Measurements from ENCODE around the gene COL4A1. TPM values are rescaled to one million over a fixed set of nuclear protein-coding genes. Genes with fewer than 3 reads are reported as not detected.

COL4A1 gene
- total RNA-seq, 4 donors from 2014 or later, result 278 to 618 (median 440) TPM

GRCh38 chr13:110290153-110290552, 16.8 kb downstream of the COL4A1 start:
- peaks cover 7 to 96% (median 15%) of the 10 kb centered on the region in 3 donors for H3K4me1 ChIP-seq
- no peaks in the 10 kb centered on the region for H3K9me3 ChIP-seq
- no peak for TF ChIP-seq POLR2A (IDR thresholded peaks at IDR 0.05)
- TF ChIP-seq CTCF (IDR thresholded peaks at IDR 0.05), result peak in 1 of 4 experiments; percentile 30
- H3K27ac ChIP-seq, result peak overlapping the region; percentile 22 to 82 (median 78)
- no peak for ATAC-seq
- H3K4me3 ChIP-seq, result no peak overlapping the region
- no peaks in the 10 kb centered on the region for H3K27me3 ChIP-seq
- WGBS, 2 donors (ENCODE audit: low coverage in 1 of 2), result 37 to 62% methylated on average over 10 of the region's 10 CpGs
- peaks cover 0 to 18% of the 10 kb centered on the region in 2 donors for H3K36me3 ChIP-seq

GRCh38 chr13:110289661-110290060, 17.3 kb downstream of the COL4A1 start:
- no peak overlapping the region for H3K4me3 ChIP-seq
- H3K27me3 ChIP-seq, result no peaks in the 10 kb centered on the region
- peak in 1 of 4 experiments; percentile 26 for TF ChIP-seq CTCF (IDR thresholded peaks at IDR 0.05)
- TF ChIP-seq POLR2A (IDR thresholded peaks at IDR 0.05), result no peak
- H3K36me3 ChIP-seq, result peaks cover 0 to 18% of the 10 kb centered on the region in 2 donors
- peak overlapping the region; percentile 22 to 82 (median 78) for H3K27ac ChIP-seq
- WGBS, 2 donors (ENCODE audit: low coverage in 1 of 2), result 49 to 88% methylated on average over 6 to 9 of the region's 11 CpGs
- peaks cover 9 to 96% (median 15%) of the 10 kb centered on the region in 3 donors for H3K4me1 ChIP-seq
- ATAC-seq, result no peak
- no peaks in the 10 kb centered on the region for H3K9me3 ChIP-seq

- Histone ChIP-seq H3K9me3 (no peaks in the 10 kb centered on the region), H3K36me3 (peaks cover 0 to 18% of the 10 kb centered on the region in 2 donors), H3K4me1 (peaks cover 11 to 96% (median 18%) of the 10 kb centered on the region in 3 donors), H3K27ac (peak overlapping the region in 3 of 4 donors; percentile 75 to 82 (median 81)), H3K27me3 (no peaks in the 10 kb centered on the region), H3K4me3 (no peak overlapping the region)
- WGBS, 2 donors (ENCODE audit: low coverage in 1 of 2), result 89% methylated on average over 3 to 8 of the region's 9 CpGs
- TF ChIP-seq EP300 (IDR thresholded peaks at IDR 0.05) (no peak), POLR2A (IDR thresholded peaks at IDR 0.05) (no peak), POLR2AphosphoS5 (IDR thresholded peaks at IDR 0.05) (no peak), CTCF (IDR thresholded peaks at IDR 0.05) (no peak)
- ATAC-seq, result no peak
These were observed 17.8 kb downstream of the COL4A1 start for GRCh38 chr13:110289174-110289573.

GRCh38 chr13:110286833-110287819, 19.8 kb downstream of the COL4A1 start:
- Histone ChIP-seq H3K4me3 (no peak overlapping the region), H3K36me3 (peaks cover 0 to 18% of the 10 kb centered on the region in 2 donors), H3K27ac (peak overlapping the region; percentile 9 to 82 (median 76)), H3K9me3 (no peaks in the 10 kb centered on the region), H3K4me1 (peaks cover 6 to 97% (median 23%) of the 10 kb centered on the region in 3 donors), H3K27me3 (no peaks in the 10 kb centered on the region)
- peak; percentile 23 for ATAC-seq
- 25 to 35% methylated on average over 11 to 15 of the region's 21 CpGs for WGBS, 2 donors (ENCODE audit: low coverage in 1 of 2)
- TF ChIP-seq POLR2A (IDR thresholded peaks at IDR 0.05) (no peak), POLR2AphosphoS5 (IDR thresholded peaks at IDR 0.05) (peak; percentile 24), EP300 (IDR thresholded peaks at IDR 0.05) (no peak), CTCF (IDR thresholded peaks at IDR 0.05) (no peak)

Measured in gastroesophageal sphincter (tissue), 4 donors.